MCF 10A (cell line): Measurements from ENCODE around the gene RAPGEFL1. TPM values are rescaled to one million over a fixed set of nuclear protein-coding genes. Genes with fewer than 3 reads are reported as not detected.

Source experiments
- BruUV-seq: library from RNA; stranded (reverse); fragments of 400-500 nt; replicated peaks from 2 replicates; lab custom pipeline; 2021; lab: Mats Ljungman, UMichigan
- CTCF ChIA-PET: fragments of 300-600 bp; sonication (Branson Sonifier 250); formaldehyde crosslinking; extraction: SDS; loops from one replicate; lab custom pipeline; 2021; ENCODE audit warnings: antibody characterized with exemption, inconsistent platforms; lab: Yijun Ruan, JAX
- POLR2A ChIA-PET: fragments of 300-600, 350-650 bp; sonication (Branson Sonifier 250); formaldehyde crosslinking; extraction: SDS; loops from one replicate; lab custom pipeline; 2020; ENCODE audit warnings: antibody characterized with exemption, inconsistent platforms; lab: Yijun Ruan, JAX
- DNase-seq: peaks from one replicate; pipeline ENCODE4 v3.0.0-alpha.2; 2018; ENCODE audit not compliant: unreplicated experiment
- H3K27ac Mint-ChIP-seq: one replicate; pipeline ENCODE4 v1.8.0; 2022; ENCODE audit warnings: mild to moderate bottlenecking, low read depth, mixed read lengths; ENCODE audit not compliant: unreplicated experiment
- H3K27me3 Mint-ChIP-seq: one replicate; pipeline ENCODE4 v1.8.0; 2022; ENCODE audit warnings: mixed read lengths; ENCODE audit not compliant: insufficient read depth, unreplicated experiment
- H3K36me3 Mint-ChIP-seq: one replicate; pipeline ENCODE4 v1.8.0; 2022; ENCODE audit warnings: mild to moderate bottlenecking, moderate library complexity, mixed read lengths; ENCODE audit not compliant: insufficient read depth, unreplicated experiment
- H3K4me1 Mint-ChIP-seq: one replicate; pipeline ENCODE4 v1.8.0; 2022; ENCODE audit warnings: mixed read lengths; ENCODE audit not compliant: insufficient read depth, unreplicated experiment
- H3K4me3 Mint-ChIP-seq: one replicate; pipeline ENCODE4 v1.8.0; 2022; ENCODE audit warnings: mild to moderate bottlenecking, moderate library complexity, mixed read lengths; ENCODE audit not compliant: unreplicated experiment
- H3K9me3 Mint-ChIP-seq: one replicate; pipeline ENCODE4 v1.8.0; 2022; ENCODE audit warnings: mixed read lengths; ENCODE audit not compliant: unreplicated experiment
- intact Hi-C: fragments of 100-400 bp; cut with micrococcal nuclease; formaldehyde crosslinking; loops from 2 replicates; pipeline ENCODE4 v1.14.1; 2022
- total RNA-seq: library from RNA; stranded (reverse); gene quantifications from 2 replicates; pipeline ENCODE4 v1.2.3, GENCODE V29; 2022
- TF ChIP-seq, protein P1 (sequence below): fragments of 200-600 bp; IDR thresholded peaks from one replicate; pipeline ENCODE4 v1.8.0; 2022; ENCODE audit warnings: antibody characterized with exemption, mild to moderate bottlenecking; ENCODE audit not compliant: unreplicated experiment

RAPGEFL1 gene
- total RNA-seq, 1 experiment from 2014 or later, result 5.6 TPM

DNA sequence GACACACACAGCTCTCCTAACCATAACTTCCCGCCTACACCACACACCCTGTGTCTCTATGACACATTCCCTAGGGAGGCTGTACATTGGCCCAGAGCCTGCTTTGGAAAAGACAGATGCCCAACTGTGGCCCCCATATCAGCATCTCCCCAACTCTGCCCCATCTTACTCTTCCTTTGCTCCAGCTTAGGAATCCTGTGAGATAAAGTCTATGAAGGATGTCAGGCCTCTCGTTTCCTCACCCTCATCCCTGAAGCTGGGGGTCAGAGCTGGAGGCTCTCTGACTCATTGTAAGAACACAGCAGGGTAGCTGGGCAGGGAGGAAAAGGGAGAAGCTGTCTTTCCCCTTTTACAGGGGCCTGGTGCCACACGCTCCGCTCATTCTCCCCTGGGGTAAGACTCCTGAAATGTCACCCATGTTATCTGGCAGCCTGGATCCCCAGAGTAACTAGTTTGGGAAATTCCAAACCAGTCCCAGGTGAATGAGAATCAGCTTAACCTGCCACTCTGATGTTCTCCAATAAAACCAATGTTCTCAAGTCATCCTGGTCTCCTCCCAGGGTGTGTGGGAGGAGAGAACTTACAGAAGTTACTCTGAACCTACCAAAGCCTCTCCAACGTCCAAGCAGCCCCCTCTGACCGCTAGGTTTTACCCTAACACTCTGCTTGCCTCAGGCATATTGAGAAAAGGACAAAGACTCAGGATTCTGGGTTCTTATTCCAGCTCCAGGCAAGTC is 2.8 kb downstream of the RAPGEFL1 start:
- peak; percentile 78 for DNase-seq
- H3K27me3 Mint-ChIP-seq, result no peaks in the 10 kb centered on the region
- H3K4me3 Mint-ChIP-seq, result peak overlapping the region; percentile 43
- TF ChIP-seq, protein P1, sequence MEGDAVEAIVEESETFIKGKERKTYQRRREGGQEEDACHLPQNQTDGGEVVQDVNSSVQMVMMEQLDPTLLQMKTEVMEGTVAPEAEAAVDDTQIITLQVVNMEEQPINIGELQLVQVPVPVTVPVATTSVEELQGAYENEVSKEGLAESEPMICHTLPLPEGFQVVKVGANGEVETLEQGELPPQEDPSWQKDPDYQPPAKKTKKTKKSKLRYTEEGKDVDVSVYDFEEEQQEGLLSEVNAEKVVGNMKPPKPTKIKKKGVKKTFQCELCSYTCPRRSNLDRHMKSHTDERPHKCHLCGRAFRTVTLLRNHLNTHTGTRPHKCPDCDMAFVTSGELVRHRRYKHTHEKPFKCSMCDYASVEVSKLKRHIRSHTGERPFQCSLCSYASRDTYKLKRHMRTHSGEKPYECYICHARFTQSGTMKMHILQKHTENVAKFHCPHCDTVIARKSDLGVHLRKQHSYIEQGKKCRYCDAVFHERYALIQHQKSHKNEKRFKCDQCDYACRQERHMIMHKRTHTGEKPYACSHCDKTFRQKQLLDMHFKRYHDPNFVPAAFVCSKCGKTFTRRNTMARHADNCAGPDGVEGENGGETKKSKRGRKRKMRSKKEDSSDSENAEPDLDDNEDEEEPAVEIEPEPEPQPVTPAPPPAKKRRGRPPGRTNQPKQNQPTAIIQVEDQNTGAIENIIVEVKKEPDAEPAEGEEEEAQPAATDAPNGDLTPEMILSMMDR, result no peak
- peak overlapping the region; percentile 74 for H3K27ac Mint-ChIP-seq
- ChIA-PET POLR2A (interaction anchor here (0.5 to 6.9 kb wide), 19 partner anchors 9 to 199 kb away, joined by 3 to 65 read pairs (median 5); partner anchors contain the start of genes CASC3, CSF3, MSL1 and NR1D1), CTCF (interaction anchor here (0.6 to 2.6 kb wide), 11 partner anchors 10 to 218 kb away, joined by 3 to 12 read pairs (median 4); no protein-coding TSS in a partner anchor)
- BruUV-seq, result no TSS peak
- no peaks in the 10 kb centered on the region for H3K9me3 Mint-ChIP-seq
- peaks cover 12% of the 10 kb centered on the region for H3K36me3 Mint-ChIP-seq
- H3K4me1 Mint-ChIP-seq, result peaks cover 31% of the 10 kb centered on the region
- intact Hi-C loops, result no loop called here

DNA sequence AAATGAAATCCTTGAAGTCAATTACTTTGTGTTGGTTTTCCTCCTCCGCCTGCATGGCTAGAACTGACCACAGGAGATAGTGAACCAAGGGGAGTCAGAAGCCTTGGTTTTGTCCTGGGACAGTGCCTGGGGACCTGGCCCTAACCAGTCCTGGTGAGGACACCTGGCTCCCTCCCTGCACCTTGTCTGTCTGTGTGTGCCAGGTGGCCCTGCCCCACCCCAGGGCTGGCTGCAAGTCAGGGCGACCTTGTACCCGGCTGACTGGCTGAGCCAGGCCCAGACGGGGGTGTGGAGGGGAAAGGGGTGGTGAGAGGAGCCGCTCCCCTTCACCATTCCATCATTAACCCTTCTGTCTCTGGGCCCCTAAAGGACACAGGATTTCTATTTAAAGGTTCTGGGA is 3.4 kb downstream of the RAPGEFL1 start:
- H3K36me3 Mint-ChIP-seq, result peaks cover 12% of the 10 kb centered on the region
- ChIA-PET CTCF (interaction anchor here (0.6 to 2.6 kb wide), 8 partner anchors 12 to 1312 kb away, joined by 3 to 12 read pairs (median 5); no protein-coding TSS in a partner anchor), POLR2A (interaction anchor here (0.8 to 6.9 kb wide), 16 partner anchors 9 to 200 kb away, joined by 3 to 65 read pairs (median 5); partner anchors contain the start of genes CASC3, MSL1, NR1D1 and PSMD3)
- BruUV-seq, result no TSS peak
- peak overlapping the region; percentile 74 for H3K27ac Mint-ChIP-seq
- peak; percentile 34 for DNase-seq
- H3K9me3 Mint-ChIP-seq, result no peaks in the 10 kb centered on the region
- peaks cover 33% of the 10 kb centered on the region for H3K4me1 Mint-ChIP-seq
- H3K27me3 Mint-ChIP-seq, result no peaks in the 10 kb centered on the region
- TF ChIP-seq, protein P1, result no peak
- H3K4me3 Mint-ChIP-seq, result peak overlapping the region; percentile 43
- intact Hi-C loops, result no loop called here

DNA sequence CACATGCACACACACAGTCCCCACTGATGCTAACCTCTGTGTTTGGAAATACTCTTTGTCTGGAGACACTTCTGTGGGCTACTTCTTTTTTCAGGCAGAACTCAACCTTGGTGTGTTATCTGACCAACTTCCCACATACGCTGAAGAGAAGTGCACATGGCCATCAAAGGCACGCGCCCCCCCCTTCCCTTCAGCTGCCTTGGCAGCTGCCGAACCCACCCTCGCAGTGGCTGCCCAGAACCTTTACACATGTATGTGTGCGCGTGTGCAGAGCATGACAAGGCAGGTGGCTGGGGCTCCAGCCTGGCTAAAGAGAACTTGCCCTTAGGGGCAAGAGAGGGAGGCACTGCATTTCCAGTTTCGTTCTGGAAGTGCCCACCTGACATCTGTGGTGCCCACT is 3.9 kb downstream of the RAPGEFL1 start:
- no peaks in the 10 kb centered on the region for H3K9me3 Mint-ChIP-seq
- H3K4me3 Mint-ChIP-seq, result no peak overlapping the region
- TF ChIP-seq, protein P1, result no peak
- H3K36me3 Mint-ChIP-seq, result peaks cover 8% of the 10 kb centered on the region
- peaks cover 28% of the 10 kb centered on the region for H3K4me1 Mint-ChIP-seq
- POLR2A ChIA-PET, result interaction anchor here (0.7 to 6.9 kb wide), 8 partner anchors 8 to 82 kb away, joined by 3 to 65 read pairs (median 12); partner anchors contain the start of genes CASC3 and NR1D1
- no TSS peak for BruUV-seq
- DNase-seq, result no peak
- intact Hi-C loops, result no loop called here
- no peak overlapping the region for H3K27ac Mint-ChIP-seq
- no peaks in the 10 kb centered on the region for H3K27me3 Mint-ChIP-seq
- CTCF ChIA-PET, result interaction anchor here (0.6 to 0.9 kb wide), 3 partner anchors 11 to 1312 kb away, joined by 3 to 5 read pairs (median 4); no protein-coding TSS in a partner anchor

DNA sequence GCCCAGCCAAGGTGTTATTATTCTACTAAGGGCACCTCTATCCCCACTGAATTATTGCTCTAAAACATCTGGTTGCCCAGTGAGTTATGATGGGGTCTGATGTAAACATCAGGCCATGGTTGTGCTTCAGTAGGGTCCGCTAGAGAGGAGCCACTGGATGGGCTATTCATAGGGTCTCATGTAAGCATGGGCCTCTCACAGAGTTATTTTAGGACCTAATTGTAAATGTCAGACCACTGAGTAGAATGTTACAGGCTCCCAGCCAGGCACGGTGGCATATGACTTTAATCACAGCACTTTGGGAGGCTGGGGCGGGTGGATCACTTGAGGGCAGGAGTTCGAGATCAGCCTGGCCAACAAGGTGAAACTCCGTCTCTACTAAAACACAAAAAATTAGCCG is 5.3 kb downstream of the RAPGEFL1 start:
- Mint-ChIP-seq H3K4me1 (peaks cover 18% of the 10 kb centered on the region), H3K27me3 (no peaks in the 10 kb centered on the region), H3K36me3 (peaks cover 6% of the 10 kb centered on the region), H3K27ac (no peak overlapping the region), H3K4me3 (no peak overlapping the region), H3K9me3 (no peaks in the 10 kb centered on the region)
- intact Hi-C loops, result no loop called here
- TF ChIP-seq, protein P1, result no peak
- POLR2A ChIA-PET, result interaction anchor here (0.6 to 5.5 kb wide), 4 partner anchors 9 to 98 kb away, joined by 3 to 51 read pairs (median 16); partner anchors contain the start of gene NR1D1
- DNase-seq, result no peak
- CTCF ChIA-PET, result interaction anchor here (1.3 kb wide), 1 partner anchor 69 kb away, joined by 5 read pairs; no protein-coding TSS in a partner anchor
- BruUV-seq, result no TSS peak
